NCI-H128 (cell line): ENCODE results near the gene NAALAD2.
"Not testable (repeated sequence)": the region's sequence is repeated elsewhere in the genome, so short reads cannot be mapped to it uniquely, and the experiment has no call there.

Experiments used
- DNase-seq: peaks from one replicate; lab custom pipeline; 2025; ENCODE audit not compliant: unreplicated experiment; lab: John Stamatoyannopoulos, UW

Gene NAALAD2

DNA sequence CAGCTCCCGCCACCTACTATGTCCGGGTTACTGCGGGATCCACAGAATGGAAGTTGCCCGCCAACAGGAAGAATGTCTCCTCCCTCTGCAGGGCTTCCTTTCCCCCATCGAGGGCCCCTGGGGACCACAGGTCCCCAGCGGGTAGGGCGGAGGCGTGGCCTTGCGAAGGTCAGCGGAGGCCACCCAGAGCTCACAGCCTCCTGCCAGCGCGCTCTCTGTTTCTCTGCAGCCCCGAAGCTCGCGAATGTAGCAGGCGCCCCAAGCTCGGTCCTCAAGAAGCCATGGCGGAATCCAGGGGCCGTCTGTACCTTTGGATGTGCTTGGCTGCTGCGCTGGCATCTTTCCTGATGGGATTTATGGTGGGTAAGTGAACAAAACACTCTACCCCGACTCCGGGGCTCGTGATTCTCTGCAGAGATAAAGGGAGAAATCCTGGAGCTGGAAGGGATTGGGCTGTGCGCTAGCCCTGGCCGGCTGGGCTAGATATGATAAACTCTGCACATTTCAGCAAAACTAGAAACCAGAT is at the start of gene NAALAD2:
TSS of gene NAALAD2 (plus strand) at position 186 of the 526 bp plus-strand sequence. CDS start at position 282, 96 bp downstream.
- DNase-seq = no peak

DNA sequence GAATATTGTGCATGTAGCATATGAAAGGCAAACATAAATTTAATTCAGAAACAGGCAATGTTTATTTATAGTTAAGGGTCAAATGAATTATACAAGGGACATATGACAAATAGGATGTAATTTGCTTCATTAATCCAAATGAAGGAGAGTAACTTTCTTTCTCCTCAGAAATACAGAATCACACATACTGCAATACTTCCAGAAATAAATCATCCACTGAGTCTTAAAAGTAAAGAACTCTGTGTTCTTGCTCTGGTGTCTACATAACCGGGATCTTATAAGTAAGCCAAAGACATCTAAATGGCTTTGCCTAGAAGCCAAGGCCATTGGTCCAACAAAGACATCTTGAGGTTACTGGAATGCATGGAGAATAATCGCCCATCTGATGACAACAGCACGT is 48.8 kb upstream of the NAALAD2 start, which contains the start of gene UBTFL1:
TSS of gene UBTFL1 (plus strand) at position 301 of the 400 bp plus-strand sequence. CDS start at position 301, 0 bp downstream.
- not testable (repeated sequence) for DNase-seq

GRCh38 chr11:90088731-90089130 is 45.7 kb upstream of the NAALAD2 start:
- not testable (repeated sequence) for DNase-seq

DNA sequence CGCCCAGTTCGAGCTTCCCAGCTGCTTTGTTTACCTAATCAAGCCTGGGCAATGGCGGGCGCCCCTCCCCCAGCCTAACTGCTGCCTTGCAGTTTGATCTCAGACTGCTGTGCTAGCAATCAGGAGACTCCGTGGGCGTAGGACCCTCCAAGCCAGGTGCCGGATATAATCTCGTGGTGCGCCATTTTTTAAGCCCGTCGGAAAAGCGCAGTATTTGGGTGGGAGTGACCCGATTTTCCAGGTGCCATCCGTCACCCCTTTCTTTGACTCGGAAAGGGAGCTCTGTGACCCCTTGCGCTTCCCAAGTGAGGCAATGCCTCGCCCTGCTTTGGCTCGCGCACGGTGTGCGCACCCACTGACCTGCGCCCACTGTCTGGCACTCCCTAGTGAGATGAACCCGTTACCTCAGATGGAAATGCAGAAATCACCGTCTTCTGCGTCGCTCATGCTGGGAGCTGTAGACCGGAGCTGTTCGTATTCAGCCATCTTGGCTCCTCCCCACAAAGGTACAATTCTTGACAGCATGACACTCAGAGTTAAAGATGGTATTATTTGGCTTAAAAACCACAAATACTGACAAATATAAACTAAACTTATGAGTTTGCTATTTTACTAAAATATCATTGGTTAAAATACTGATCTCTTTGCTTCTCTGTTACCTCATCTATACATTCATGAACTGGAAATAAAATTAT is 39.1 kb upstream of the NAALAD2 start:
- DNase-seq = not testable (repeated sequence)

DNA sequence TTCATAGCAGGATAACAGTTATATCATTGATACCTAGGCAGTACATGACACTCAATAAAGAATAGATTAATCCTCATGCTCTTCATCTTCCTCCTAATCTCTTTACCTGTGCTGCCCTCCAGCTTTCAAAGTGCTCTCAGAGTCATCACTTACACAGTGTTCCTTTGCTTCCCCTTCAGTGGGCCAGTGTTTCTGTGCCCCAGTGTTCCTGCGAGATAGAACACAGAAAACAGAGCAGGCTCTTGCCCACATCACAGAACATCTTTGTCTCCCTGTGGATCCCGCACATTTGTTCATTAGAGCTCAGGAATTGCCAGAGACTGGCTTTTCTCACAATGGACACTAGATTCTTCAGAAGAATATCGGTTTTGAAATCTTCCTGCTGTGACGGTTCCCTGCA is 36.2 kb upstream of the NAALAD2 start:
- not testable (repeated sequence) for DNase-seq

GRCh38 chr11:90100431-90100830 is 34.0 kb upstream of the NAALAD2 start:
- DNase-seq = no peak

- no peak for DNase-seq
These were observed 20.9 kb upstream of the NAALAD2 start for GRCh38 chr11:90113541-90113940.

DNA sequence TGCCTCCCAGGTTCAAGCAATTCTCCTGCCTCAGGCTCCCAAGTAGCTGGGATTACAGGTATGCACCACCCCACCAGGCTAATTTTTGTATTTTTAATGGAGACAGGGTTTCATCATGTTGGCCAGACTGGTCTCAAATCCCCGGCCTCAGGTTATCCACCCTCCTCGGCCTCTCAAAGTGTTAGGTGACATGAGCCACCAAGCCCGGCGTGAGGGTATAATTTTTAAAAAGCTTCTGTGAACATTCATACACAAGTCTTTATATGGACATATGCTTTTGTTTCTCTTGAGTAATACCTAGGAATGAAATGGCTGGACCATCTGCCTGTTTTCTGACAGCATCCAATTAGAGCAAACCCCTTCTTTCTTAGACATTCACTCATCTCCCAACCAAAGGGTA is 14.3 kb upstream of the NAALAD2 start:
- no peak for DNase-seq

GRCh38 chr11:90124371-90124770 is 10.1 kb upstream of the NAALAD2 start:
- no peak for DNase-seq

DNA sequence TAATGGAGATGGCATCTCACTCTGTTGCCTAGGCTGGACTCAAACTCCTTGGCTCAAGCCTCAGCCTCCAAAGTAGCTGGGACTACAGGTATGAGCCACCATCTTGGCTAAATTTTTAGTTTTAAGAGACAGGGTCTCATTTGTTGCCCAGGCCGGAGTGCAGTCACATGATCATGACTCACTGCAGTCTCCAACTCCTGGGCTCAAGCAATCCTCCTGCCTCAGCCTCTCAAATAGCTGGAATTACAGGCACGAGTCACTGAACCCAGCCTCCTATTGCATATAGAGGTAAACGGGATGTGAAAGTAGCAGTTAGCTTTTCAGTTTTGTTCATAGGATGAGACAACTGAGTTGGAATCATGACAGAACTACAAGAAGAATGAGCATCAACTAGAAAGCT is 9.5 kb upstream of the NAALAD2 start:
- no peak for DNase-seq

GRCh38 chr11:90133560-90134477 is 644 bp upstream of the NAALAD2 start:
- no peak for DNase-seq

DNA sequence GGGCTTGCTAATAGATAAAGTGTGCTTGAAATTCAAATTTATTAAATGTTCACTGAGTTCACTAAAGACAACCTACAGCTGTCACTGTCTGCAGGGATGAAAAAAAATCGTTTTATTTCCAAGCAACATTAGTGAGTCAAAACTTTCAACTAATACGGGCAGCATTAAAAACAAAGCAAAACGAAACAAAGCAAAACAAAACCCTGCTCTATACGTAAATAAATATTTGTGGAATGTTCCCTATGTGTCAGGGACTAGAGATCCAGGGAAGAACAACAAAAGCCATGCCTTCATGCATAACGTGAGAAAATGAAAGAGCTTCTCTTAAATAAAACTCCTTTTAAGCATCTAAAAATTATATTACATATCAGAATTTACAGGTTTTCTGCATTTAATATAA is 553 bp downstream of the NAALAD2 start:
- no peak for DNase-seq

GRCh38 chr11:90148900-90149299 is 14.4 kb downstream of the NAALAD2 start:
- no peak for DNase-seq

DNA sequence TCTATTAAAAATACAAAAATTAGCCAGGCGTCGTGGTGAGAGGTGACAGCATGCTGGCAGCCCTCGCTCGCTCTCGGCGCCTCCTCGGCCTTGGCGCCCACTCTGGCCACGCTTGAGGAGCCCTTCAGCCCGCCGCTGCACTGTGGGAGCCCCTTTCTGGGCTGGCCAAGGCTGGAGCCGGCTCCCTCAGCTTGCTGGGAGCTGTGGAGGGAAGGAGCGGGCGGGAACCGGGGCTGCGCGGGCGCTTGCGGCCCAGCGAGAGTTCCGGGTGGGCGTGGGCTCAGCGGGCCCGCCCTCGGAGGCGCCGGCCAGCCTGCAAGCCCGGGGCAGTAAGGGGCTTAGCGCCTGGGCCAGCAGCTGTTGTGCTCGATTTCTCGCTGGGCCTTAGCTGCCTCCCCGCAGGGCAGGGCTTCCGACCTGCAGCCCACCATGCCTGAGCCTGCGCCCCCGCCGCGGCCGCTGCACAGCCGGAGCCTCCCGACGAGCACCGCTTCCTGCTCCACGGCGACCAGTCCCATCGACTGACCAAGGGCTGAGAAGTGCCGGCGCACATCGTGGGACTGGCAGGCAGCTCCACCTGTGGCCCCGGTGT is 32.6 kb downstream of the NAALAD2 start:
- not testable (repeated sequence) for DNase-seq

- DNase-seq = not testable (repeated sequence)
These were observed 33.2 kb downstream of the NAALAD2 start for GRCh38 chr11:90167704-90168103.

DNA sequence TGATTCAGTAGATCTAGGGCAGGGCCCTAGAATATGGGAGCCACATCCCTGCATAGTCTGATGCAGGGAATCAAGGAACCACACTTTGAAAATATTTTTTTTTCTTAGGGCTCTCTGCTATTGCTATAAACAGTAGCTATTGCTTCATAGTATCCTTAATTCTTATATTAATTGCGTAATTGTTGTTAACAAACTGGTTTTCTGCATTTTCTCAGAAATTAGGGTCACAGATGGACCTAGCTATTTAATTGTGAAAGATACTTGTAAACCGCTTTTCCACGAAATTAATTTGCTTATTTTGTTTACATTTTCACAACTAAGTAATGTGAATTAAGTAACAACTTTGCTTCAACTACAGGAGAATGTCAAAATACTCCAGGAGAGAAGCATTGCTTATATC is 34.1 kb downstream of the NAALAD2 start:
- no peak for DNase-seq

DNA sequence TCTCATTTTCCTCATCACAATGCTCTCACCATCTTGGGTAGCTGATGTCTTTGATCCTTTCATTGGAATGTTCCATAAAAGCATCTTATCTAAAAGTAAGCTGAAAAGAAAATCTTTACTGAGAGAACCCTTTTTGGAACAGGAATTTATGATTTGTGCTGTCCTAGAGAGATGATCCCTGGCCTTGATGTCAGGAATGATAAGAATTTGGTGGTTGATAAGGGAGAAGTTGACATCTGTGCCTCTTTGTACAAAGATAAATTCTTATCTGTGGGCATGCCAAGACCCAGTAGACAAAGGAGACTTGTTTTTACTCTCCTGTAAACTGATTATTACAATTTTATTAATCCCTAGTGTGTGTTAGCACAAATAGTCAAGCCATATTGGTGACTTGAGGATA is 36.9 kb downstream of the NAALAD2 start:
- DNase-seq = no peak

- DNase-seq = no peak
These were observed 41.6 kb downstream of the NAALAD2 start for GRCh38 chr11:90176069-90176468.

- no peak for DNase-seq
These were observed 44.3 kb downstream of the NAALAD2 start for GRCh38 chr11:90178751-90179150.

DNA sequence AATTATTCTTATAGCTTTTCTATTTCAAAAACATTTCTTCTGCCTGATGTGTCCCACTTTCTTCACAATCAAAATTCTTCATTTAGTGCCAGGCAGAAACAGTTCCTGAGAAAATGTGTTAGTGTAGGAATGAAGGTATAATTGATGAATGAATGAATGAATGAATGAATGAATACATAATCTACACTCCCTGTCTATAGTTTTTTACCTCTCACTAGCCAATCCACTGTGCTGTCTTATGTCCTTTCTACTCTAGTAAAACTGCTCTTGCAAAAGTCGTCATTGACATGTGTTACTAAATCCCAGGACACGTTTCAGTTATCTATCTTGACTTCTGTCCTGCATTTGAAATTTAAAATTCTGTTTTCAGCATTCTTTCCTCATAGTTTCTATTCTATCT is 45.5 kb downstream of the NAALAD2 start:
- DNase-seq = no peak

- DNase-seq = no peak
These were observed 53.4 kb downstream of the NAALAD2 start for GRCh38 chr11:90187839-90188238.
